Measurements from ENCODE around the gene CD33. TPM values are rescaled to one million over a fixed set of nuclear protein-coding genes. Genes with fewer than 3 reads are reported as not detected.

The CD33 gene
- polyA plus RNA-seq, 2 of the 4 experiments (the other 2 are of a cell fraction) = 0.10 TPM; not detected in 1

DNA sequence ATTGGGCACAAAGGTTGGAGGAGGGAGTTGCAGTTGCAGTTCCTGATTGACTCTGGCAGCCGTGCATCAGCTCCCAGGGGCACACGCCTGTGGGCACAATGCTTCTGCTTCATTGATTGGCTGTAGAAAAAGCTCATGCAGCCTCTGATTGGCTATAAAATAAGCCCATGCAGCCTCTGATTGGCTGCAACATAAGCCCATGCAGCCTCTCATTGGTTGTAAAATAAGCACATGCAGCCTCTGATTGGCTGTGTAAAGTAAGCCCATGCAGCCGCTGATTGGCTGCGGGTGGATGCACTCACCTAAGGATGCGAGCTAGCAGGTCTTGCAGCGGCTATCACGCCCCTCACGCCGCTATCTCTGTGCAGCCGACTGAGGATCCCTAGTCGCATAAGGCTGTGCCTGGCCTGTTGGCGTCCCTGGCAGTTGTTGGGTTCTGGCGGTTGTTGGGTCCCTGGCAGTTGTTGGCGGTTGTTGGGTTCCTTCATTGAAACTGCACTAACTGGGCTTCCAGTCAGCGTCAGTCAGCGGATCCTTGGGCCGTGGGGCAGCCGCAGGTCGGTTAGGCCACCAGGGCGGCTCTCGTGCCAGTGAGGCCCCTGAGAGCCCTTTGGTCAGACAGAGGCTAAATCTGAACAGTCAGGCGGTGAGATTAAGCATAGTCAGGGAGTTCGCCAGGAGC, 26.0 kb downstream of the CD33 start, which contains the start of gene SIGLECL1:
Gene SIGLECL1, plus strand, starts transcription at position 295 of the 682 bp plus-strand sequence. CDS start 12,993 bp downstream, outside the sequence.
- ATAC-seq (no peak; a peak in 1 of 6 replicates), DNase-seq (ENCODE audit: low read depth in 1 of 2, low spot score in 1 of 2) (no peak), FAIRE-seq (no peak)
- Histone ChIP-seq H3K9me3 (0 out of 3 replicates have a peak, but pooled peaks cover 3% of the 10 kb centered on the region), H3K4me2 (no peak within 1 kb of the TSS), H3K27ac (no peak within 1 kb of the TSS), H3K4me1 (no peaks in the 10 kb centered on the region), H3K4me3 (no peak within 1 kb of the TSS)
- WGBS (ENCODE audit: missing lambda C conversion rate) = 81% methylated on average over 23 of the region's 23 CpGs
- POLR2A ChIA-PET = no interaction called here
- TF ChIP-seq NFE2L2 (conservative IDR thresholded peaks at IDR 0.05; ENCODE audit: low read length) (no peak), KDM1A (IDR thresholded peaks at IDR 0.05; ENCODE audit: low read depth) (no peak), HEYL (CRISPR knock-in tag; IDR thresholded peaks at IDR 0.05) (no peak), EHF (CRISPR knock-in tag; IDR thresholded peaks at IDR 0.05) (no peak), CHD2 (IDR thresholded peaks at IDR 0.05; ENCODE audit: low read length, partially characterized antibody) (no peak), PHF8 (IDR thresholded peaks at IDR 0.05; ENCODE audit: borderline replicate concordance, low read depth) (no peak), ZNF302 (CRISPR knock-in tag; IDR thresholded peaks at IDR 0.05) (no peak), NR3C1 (IDR thresholded peaks at IDR 0.05) (no peak), SREBF2 (IDR thresholded peaks at IDR 0.05) (no peak), FOXS1 (CRISPR knock-in tag; IDR thresholded peaks at IDR 0.05) (no peak), ESRRA (IDR thresholded peaks at IDR 0.05; ENCODE audit: borderline replicate concordance, low read length) (no peak), MAZ (IDR thresholded peaks at IDR 0.05; ENCODE audit: borderline replicate concordance, low read depth, low read length) (no peak)
- TF ChIP-seq, protein P1, sequence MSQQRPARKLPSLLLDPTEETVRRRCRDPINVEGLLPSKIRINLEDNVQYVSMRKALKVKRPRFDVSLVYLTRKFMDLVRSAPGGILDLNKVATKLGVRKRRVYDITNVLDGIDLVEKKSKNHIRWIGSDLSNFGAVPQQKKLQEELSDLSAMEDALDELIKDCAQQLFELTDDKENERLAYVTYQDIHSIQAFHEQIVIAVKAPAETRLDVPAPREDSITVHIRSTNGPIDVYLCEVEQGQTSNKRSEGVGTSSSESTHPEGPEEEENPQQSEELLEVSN (IDR thresholded peaks at IDR 0.05; ENCODE audit: borderline replicate concordance, low read depth) = no peak
- TF ChIP-seq, protein P2, sequence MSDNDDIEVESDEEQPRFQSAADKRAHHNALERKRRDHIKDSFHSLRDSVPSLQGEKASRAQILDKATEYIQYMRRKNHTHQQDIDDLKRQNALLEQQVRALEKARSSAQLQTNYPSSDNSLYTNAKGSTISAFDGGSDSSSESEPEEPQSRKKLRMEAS (IDR thresholded peaks at IDR 0.05) = no peak
- TF ChIP-seq, protein P3, sequence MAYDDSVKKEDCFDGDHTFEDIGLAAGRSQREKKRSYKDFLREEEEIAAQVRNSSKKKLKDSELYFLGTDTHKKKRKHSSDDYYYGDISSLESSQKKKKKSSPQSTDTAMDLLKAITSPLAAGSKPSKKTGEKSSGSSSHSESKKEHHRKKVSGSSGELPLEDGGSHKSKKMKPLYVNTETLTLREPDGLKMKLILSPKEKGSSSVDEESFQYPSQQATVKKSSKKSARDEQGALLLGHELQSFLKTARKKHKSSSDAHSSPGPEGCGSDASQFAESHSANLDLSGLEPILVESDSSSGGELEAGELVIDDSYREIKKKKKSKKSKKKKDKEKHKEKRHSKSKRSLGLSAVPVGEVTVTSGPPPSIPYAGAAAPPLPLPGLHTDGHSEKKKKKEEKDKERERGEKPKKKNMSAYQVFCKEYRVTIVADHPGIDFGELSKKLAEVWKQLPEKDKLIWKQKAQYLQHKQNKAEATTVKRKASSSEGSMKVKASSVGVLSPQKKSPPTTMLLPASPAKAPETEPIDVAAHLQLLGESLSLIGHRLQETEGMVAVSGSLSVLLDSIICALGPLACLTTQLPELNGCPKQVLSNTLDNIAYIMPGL (CRISPR knock-in tag; IDR thresholded peaks at IDR 0.05; ENCODE audit: borderline replicate concordance) = no peak
- TF ChIP-seq, protein P4, sequence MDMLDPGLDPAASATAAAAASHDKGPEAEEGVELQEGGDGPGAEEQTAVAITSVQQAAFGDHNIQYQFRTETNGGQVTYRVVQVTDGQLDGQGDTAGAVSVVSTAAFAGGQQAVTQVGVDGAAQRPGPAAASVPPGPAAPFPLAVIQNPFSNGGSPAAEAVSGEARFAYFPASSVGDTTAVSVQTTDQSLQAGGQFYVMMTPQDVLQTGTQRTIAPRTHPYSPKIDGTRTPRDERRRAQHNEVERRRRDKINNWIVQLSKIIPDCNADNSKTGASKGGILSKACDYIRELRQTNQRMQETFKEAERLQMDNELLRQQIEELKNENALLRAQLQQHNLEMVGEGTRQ (IDR thresholded peaks at IDR 0.05) = no peak
- TF ChIP-seq, protein P5, sequence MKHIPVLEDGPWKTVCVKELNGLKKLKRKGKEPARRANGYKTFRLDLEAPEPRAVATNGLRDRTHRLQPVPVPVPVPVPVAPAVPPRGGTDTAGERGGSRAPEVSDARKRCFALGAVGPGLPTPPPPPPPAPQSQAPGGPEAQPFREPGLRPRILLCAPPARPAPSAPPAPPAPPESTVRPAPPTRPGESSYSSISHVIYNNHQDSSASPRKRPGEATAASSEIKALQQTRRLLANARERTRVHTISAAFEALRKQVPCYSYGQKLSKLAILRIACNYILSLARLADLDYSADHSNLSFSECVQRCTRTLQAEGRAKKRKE (CRISPR knock-in tag; IDR thresholded peaks at IDR 0.05; ENCODE audit: low read depth) = no peak
- CTCF ChIA-PET = interaction anchor here (1.2 kb wide), 1 partner anchor 171 kb away, joined by 3 read pairs; no protein-coding TSS in a partner anchor

DNA sequence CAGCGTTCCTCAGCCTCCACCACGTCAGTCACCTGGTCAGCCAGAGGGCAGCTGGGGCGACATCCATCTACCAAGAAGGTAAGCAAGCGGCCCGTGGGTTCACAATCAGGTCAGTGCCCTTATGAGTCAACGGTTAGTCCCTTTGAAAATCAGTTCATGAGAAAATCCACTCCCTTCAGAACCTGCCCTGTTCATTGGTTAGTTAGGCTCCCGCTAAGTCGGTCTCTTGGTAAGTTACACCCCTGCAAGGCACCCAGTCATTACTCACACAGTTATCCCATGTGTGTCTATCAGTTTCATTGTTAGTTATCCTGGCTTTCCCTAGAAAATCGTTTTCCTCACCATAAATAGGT, 26.6 kb downstream of the CD33 start:
- Histone ChIP-seq H3K4me2 (no peak overlapping the region), H3K4me3 (no peak overlapping the region), H3K4me1 (no peaks in the 10 kb centered on the region), H3K9me3 (0 out of 3 replicates have a peak, but pooled peaks cover 3% of the 10 kb centered on the region), H3K27ac (no peak overlapping the region)
- CTCF ChIA-PET = no interaction called here
- no peak for ATAC-seq
- DNase-seq (ENCODE audit: low read depth in 1 of 2, low spot score in 1 of 2) = peak in 1 of 2 experiments; percentile 12
- POLR2A ChIA-PET = no interaction called here
- WGBS (ENCODE audit: missing lambda C conversion rate) = 44% methylated on average over 9 of the region's 9 CpGs
- no peak for FAIRE-seq
- TF ChIP-seq RAD21 (conservative IDR thresholded peaks at IDR 0.05 in 1 of 2, IDR thresholded peaks at IDR 0.05 in 1 of 2) = no peak
- TF ChIP-seq GATA3 (IDR thresholded peaks at IDR 0.05; ENCODE audit: borderline replicate concordance) = no peak
- no peak for TF ChIP-seq POLR2A (IDR thresholded peaks at IDR 0.05; ENCODE audit: low read length)
- no peak for TF ChIP-seq SMC3 (IDR thresholded peaks at IDR 0.05)

Data from A549 (cell line).